HEK293 (cell line): ENCODE data around the gene GPR153.

Experiments used
- CTCF ChIP-seq: fragments of 450-650 bp; formaldehyde crosslinking; IDR thresholded peaks from 2 replicates; pipeline ENCODE4 v1.5.1; 2016; ENCODE audit warnings: missing biosample characterization, missing genetic modification characterization
- YY1 ChIP-seq: fragments of 450-650 bp; formaldehyde crosslinking; IDR thresholded peaks from 2 replicates; pipeline ENCODE4 v1.5.1; 2018; ENCODE audit warnings: missing biosample characterization, missing genetic modification characterization
- ZNF704 ChIP-seq: fragments of 450-650 bp; formaldehyde crosslinking; IDR thresholded peaks from 2 replicates; pipeline ENCODE4 v1.5.1; 2016; ENCODE audit warnings: missing biosample characterization, missing genetic modification characterization
- TF ChIP-seq, protein P1 (sequence below): fragments of 450-650 bp; formaldehyde crosslinking; IDR thresholded peaks from 2 replicates; pipeline ENCODE4 v1.5.1; 2016; ENCODE audit warnings: missing biosample characterization, missing genetic modification characterization

- no peak for TF ChIP-seq CTCF
- no peak for TF ChIP-seq YY1 (tag by site-specific recombination)
- TF ChIP-seq ZNF704 (tag by site-specific recombination), result no peak
- TF ChIP-seq, protein P1, sequence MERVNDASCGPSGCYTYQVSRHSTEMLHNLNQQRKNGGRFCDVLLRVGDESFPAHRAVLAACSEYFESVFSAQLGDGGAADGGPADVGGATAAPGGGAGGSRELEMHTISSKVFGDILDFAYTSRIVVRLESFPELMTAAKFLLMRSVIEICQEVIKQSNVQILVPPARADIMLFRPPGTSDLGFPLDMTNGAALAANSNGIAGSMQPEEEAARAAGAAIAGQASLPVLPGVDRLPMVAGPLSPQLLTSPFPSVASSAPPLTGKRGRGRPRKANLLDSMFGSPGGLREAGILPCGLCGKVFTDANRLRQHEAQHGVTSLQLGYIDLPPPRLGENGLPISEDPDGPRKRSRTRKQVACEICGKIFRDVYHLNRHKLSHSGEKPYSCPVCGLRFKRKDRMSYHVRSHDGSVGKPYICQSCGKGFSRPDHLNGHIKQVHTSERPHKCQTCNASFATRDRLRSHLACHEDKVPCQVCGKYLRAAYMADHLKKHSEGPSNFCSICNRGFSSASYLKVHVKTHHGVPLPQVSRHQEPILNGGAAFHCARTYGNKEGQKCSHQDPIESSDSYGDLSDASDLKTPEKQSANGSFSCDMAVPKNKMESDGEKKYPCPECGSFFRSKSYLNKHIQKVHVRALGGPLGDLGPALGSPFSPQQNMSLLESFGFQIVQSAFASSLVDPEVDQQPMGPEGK, result no peak
Measured at GRCh38 chr1:6237093-6237492, 23.8 kb downstream of the GPR153 start.
